ENCODE measurements around the gene GRIK3. TPM values are rescaled to one million over a fixed set of nuclear protein-coding genes. Genes with fewer than 3 reads are reported as not detected.

The GRIK3 gene
- polyA plus RNA-seq, 1 experiment: not detected

DNA sequence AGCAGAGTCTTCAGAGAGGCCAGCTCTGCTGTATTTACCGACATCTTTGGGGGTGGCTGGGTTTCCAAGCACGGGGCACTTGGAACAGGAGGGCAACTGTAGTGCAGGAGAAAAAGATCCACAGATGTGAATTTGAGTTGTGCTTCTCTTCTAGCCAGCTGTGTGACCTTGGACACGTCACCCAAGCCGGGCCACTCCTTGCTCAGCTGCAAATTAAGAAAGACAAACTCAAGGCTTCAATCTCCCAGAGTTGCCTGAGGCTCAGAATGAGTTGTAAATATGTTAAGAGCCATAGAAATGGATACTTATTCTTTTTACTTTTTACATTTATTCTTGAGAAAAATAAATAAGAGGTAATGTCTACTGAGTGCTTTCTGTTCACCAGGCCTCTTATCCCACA is 24.3 kb downstream of the GRIK3 start:
- Histone ChIP-seq H3K27me3 (ENCODE audit: control insufficient read depth, insufficient read depth, low read length) (no peaks in the 10 kb centered on the region), H3K9me3 (ENCODE audit: control insufficient read depth, insufficient read depth, low read length) (no peaks in the 10 kb centered on the region), H3K27ac (ENCODE audit: low read depth, low read length) (no peak overlapping the region), H3K4me3 (ENCODE audit: low read depth, low read length) (no peak overlapping the region)
- ChIA-PET CTCF (no interaction called here), POLR2A (no interaction called here)
- TF ChIP-seq, protein P1, sequence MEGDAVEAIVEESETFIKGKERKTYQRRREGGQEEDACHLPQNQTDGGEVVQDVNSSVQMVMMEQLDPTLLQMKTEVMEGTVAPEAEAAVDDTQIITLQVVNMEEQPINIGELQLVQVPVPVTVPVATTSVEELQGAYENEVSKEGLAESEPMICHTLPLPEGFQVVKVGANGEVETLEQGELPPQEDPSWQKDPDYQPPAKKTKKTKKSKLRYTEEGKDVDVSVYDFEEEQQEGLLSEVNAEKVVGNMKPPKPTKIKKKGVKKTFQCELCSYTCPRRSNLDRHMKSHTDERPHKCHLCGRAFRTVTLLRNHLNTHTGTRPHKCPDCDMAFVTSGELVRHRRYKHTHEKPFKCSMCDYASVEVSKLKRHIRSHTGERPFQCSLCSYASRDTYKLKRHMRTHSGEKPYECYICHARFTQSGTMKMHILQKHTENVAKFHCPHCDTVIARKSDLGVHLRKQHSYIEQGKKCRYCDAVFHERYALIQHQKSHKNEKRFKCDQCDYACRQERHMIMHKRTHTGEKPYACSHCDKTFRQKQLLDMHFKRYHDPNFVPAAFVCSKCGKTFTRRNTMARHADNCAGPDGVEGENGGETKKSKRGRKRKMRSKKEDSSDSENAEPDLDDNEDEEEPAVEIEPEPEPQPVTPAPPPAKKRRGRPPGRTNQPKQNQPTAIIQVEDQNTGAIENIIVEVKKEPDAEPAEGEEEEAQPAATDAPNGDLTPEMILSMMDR (IDR thresholded peaks at IDR 0.05; ENCODE audit: low read depth, low read length): no peak
- no peak for DNase-seq (ENCODE audit: low read depth, low spot score)

DNA sequence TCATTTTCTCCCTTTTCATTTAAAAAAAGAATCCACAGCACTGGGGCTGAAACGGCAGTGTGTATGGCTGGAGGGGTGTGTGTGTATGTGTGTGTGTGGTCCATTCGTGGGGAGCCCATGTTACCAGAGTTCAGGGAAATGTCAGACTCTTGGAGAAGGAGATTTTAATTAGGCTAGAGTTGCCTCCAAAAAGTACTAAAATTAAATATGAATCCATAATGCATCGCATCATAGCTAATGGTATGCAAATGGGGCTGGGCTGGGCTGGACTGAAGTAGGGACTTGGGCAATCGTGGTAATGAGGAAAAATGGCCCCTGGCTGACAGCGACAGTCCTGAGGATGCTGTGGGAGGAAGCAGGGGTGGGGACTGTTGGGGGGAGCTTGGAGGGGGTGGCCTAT is 24.8 kb downstream of the GRIK3 start:
- H3K9me3 ChIP-seq (ENCODE audit: control insufficient read depth, insufficient read depth, low read length): no peaks in the 10 kb centered on the region
- H3K4me3 ChIP-seq (ENCODE audit: low read depth, low read length): no peak overlapping the region
- TF ChIP-seq, protein P1 (IDR thresholded peaks at IDR 0.05; ENCODE audit: low read depth, low read length): no peak
- no peak for DNase-seq (ENCODE audit: low read depth, low spot score)
- H3K27ac ChIP-seq (ENCODE audit: low read depth, low read length): no peak overlapping the region
- H3K27me3 ChIP-seq (ENCODE audit: control insufficient read depth, insufficient read depth, low read length): no peaks in the 10 kb centered on the region
- POLR2A ChIA-PET: no interaction called here
- CTCF ChIA-PET: no interaction called here

DNA sequence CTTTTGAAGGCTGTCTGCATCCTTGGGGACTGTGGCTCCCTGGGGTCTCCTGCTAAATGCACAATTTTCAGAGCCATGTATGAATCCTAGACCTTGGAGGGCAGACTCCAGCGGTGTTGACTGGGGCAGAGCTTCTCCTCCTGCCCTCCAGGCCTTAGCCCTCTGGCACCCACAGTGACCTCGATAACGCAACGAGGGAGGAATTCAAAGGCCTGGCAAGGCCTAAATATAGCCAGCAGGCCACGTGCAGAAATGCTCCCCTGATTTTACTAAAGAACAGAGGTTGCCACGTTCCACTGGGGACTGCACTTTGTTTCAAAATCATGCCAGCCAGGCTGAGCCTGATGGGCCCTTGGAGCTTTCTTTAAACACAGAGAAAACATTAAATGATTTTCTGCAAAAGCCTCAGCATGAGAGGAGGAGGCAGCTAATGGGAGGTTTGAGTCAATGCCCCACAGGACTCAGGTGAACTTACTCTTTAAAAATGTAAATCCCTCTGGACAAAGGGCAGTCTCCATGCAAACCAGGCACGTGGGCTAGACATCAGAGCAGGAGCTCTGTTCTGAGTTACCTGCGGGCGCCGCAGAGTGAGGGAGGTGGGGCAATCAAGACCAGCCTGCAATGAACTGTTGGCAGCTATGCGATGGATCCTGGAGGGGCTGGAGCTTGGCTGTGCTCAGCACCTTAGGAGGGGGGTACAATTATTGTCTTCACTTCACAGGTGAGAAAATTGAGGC is 28.0 kb downstream of the GRIK3 start:
- Histone ChIP-seq H3K4me3 (ENCODE audit: low read depth, low read length) (no peak overlapping the region), H3K27me3 (ENCODE audit: control insufficient read depth, insufficient read depth, low read length) (no peaks in the 10 kb centered on the region), H3K27ac (ENCODE audit: low read depth, low read length) (no peak overlapping the region), H3K9me3 (ENCODE audit: control insufficient read depth, insufficient read depth, low read length) (no peaks in the 10 kb centered on the region)
- ChIA-PET POLR2A (no interaction called here), CTCF (no interaction called here)
- no peak for DNase-seq (ENCODE audit: low read depth, low spot score)
- TF ChIP-seq, protein P1 (IDR thresholded peaks at IDR 0.05; ENCODE audit: low read depth, low read length): no peak

DNA sequence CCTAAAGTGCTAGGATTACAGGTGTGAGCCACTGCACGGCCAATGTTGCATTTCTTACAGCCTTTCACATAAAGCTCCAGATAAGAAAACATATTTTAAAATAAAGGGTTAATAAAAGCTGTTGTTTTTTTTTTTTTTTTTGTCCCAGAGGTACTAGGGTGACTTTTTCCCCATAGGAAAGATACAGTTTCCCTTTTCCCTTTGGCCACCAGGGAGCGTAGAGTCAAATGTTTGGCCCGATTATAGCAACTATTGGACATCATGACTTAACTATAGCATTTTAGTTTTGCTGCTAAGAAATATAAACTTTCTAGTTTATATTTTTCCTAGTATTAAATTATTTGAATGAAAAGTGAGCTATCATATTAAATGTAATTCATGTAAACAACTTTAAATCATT is 31.4 kb downstream of the GRIK3 start:
- CTCF ChIA-PET: interaction anchor here (1.5 kb wide), 1 partner anchor 432 kb away, joined by 3 read pairs; no protein-coding TSS in a partner anchor
- TF ChIP-seq, protein P1 (IDR thresholded peaks at IDR 0.05; ENCODE audit: low read depth, low read length): no peak
- POLR2A ChIA-PET: no interaction called here

DNA sequence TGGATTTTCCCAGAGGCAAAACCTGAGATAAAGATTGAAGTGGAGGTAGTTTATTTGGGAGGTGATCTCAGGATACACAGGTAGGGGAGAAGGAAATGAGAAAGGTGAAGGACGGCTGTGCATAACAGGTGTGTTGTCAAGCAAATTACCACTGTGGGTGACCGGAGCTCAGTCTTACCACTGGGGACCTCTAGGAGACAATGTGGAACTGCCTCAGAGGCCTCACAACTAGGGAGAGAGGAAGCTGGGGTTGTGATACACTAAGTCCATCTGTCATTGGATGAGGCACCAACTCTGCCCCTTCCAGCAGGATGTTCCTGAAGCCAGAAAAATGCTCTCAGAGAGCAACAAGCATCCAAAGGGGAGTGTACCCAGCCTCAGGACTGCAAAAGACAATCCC is 32.6 kb downstream of the GRIK3 start:
- no peak overlapping the region for H3K4me3 ChIP-seq (ENCODE audit: low read depth, low read length)
- no peak for DNase-seq (ENCODE audit: low read depth, low spot score)
- no peaks in the 10 kb centered on the region for H3K9me3 ChIP-seq (ENCODE audit: control insufficient read depth, insufficient read depth, low read length)
- ChIA-PET CTCF (no interaction called here), POLR2A (no interaction called here)
- TF ChIP-seq, protein P1 (IDR thresholded peaks at IDR 0.05; ENCODE audit: low read depth, low read length): no peak
- no peak overlapping the region for H3K27ac ChIP-seq (ENCODE audit: low read depth, low read length)
- no peaks in the 10 kb centered on the region for H3K27me3 ChIP-seq (ENCODE audit: control insufficient read depth, insufficient read depth, low read length)

More for the DNA sequence above, 31.4 kb downstream of the GRIK3 start:
- Histone ChIP-seq H3K27me3 (ENCODE audit: control insufficient read depth, insufficient read depth, low read length) (no peaks in the 10 kb centered on the region), H3K27ac (ENCODE audit: low read depth, low read length) (no peak overlapping the region), H3K4me3 (ENCODE audit: low read depth, low read length) (no peak overlapping the region), H3K9me3 (ENCODE audit: control insufficient read depth, insufficient read depth, low read length) (no peaks in the 10 kb centered on the region)
- DNase-seq (ENCODE audit: low read depth, low spot score): no peak

Measured in AG04450 (cell line).